Measurements from ENCODE around the gene IWS1.
"Not testable (repeated sequence)": the region's sequence is repeated elsewhere in the genome, so short reads cannot be mapped to it uniquely, and the experiment has no call there.

IWS1 gene

GRCh38 chr2:127453392-127454171, 72.7 kb downstream of the IWS1 start:
- no peak for DNase-seq

GRCh38 chr2:127453013-127453391, 73.3 kb downstream of the IWS1 start:
- DNase-seq = no peak

- not testable (repeated sequence) for DNase-seq
Measured at GRCh38 chr2:127452423-127452822, 73.9 kb downstream of the IWS1 start.

DNA sequence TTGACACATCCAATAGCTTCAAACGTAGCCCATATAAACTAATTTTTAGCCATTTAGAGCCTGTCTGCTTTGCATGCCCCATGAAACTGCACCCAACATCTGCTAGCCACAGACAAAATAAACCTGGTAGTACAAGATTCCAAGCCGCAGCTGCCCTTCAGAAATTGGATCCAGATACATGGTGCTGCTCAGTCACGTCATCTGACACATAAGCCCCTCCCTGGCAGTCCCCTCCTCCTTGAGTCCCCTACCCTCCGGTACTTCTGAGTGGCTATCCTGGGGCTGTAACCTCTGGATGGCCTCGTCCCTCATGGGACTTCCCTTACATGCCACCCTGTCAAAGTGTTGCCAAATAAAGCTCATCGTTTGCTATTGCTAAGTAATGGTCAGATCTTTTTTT, 74.3 kb downstream of the IWS1 start:
- DNase-seq = no peak

DNA sequence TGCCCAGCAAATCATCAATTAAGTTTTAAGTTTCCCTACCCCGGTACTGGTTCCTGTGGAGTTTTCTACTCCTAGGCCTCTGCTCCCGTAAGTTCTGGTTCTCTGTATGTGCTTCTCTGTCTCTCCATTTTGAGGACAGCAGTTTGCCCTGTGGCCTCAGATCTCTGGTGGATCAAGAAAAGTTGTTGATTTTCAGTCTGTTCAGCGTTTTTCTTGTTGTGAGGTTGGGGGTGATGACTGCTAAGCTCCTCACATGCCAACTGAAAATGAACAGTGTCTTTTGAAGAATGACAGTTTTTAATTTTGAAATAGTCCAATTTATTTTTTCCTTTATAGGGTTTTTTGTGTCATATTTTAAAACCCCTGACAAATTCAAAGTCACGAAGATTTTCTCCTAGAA, 76.4 kb downstream of the IWS1 start:
- DNase-seq = no peak

- no peak for DNase-seq
Measured at GRCh38 chr2:127449414-127449813, 76.9 kb downstream of the IWS1 start.

GRCh38 chr2:127448526-127448925, 77.8 kb downstream of the IWS1 start:
- no peak for DNase-seq

- no peak for DNase-seq
Measured at GRCh38 chr2:127439343-127439742, 86.9 kb downstream of the IWS1 start.

- DNase-seq = no peak
Measured at GRCh38 chr2:127437781-127438726, 88.2 kb downstream of the IWS1 start.

GRCh38 chr2:127437056-127437455, 89.2 kb downstream of the IWS1 start:
- DNase-seq = no peak

GRCh38 chr2:127434515-127434914, 91.8 kb downstream of the IWS1 start:
- no peak for DNase-seq

DNA sequence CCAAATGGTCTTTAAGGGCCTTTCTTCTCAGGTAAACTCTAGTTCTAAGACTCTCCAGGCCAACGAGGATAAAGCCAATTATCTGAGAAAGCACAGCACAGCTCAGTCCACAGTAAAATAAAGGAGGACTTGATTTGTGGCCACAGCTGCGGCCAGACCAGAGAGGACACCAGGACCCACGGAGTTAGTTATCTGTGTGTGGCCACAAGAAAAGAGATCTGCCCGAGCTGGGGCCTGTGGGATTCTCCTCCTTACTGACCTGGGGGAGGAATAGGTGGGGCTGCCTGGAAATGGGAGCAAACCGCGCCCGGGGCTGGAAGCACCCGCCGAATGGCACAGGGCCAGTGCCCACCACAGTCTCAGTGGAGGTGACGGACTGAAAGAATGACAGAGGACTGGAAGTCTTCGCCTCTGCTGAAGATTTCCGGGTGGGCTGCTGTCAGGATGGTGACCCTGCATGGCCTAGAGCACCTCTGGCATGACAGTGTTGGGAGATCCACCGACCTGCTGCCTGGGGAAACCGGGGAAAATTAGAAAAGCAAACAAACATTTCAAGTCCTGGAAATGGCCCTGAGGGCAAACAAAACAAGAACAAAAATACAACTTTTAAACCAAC, 94.8 kb downstream of the IWS1 start:
- DNase-seq = no peak
